ENCODE measurements around the gene ZNF432. TPM values are rescaled to one million over a fixed set of nuclear protein-coding genes. Genes with fewer than 3 reads are reported as not detected.

Gene ZNF432
- total and polyA plus RNA-seq, 10 of the 15 experiments (the other 5 are each of a cell fraction or from before 2014, with no cell fraction given), result 1.7 to 7.2 (median 4.3) TPM

DNA sequence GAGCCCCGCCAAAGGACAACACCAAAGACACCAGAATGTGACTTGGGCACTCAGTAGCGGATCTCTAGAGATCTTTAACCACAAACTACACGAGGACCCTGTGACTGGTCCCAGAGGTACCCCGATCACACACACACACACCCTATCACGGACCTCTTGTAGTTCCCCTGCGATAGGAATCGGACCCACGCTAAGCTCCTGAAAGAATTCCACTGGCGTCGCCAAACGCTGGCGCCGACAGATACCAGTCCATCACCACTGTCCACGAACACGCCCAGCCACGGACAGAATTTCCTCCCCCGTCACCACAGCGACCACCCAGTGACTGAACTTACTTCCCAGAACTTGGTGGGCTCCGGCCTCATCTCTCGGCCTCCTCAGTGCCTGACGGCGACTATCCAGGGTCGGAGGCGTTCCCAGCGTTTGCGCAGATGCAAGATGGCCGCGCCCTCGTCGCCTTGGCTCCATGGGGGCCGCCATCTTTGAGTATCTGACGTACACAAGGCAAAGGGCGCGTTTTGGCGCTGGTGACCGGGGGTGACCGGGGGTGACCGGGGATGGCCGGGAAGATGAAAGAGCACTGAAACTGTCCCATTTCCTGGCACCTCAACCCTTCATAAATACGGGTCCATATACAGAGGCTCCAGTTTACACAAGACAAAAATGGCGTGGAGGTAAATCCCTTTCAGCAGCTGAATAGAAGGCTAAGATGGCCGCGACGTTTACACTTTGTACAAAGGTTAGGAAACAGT, 40.7 kb downstream of the ZNF432 start, which contains the start of gene ZNF615 (continued):
- TF ChIP-seq CREB1 (IDR thresholded peaks at IDR 0.05; ENCODE audit: low read depth), result peak; percentile 42; the same call in 1 of the 2 replicates
- no peak for TF ChIP-seq EED (IDR thresholded peaks at IDR 0.05; ENCODE audit: low read depth)
- no peak for TF ChIP-seq JUND (IDR thresholded peaks at IDR 0.05; ENCODE audit: low read depth, low read length)
- TF ChIP-seq KLF5 (IDR thresholded peaks at IDR 0.05; ENCODE audit: partially characterized antibody), result no peak
- TF ChIP-seq ETV6 (conservative IDR thresholded peaks at IDR 0.05 in 1 of 2, IDR thresholded peaks at IDR 0.05 in 1 of 2; ENCODE audit: borderline replicate concordance in 1 of 2, low read depth in 1 of 2), result no peak
- peak; percentile 79 for TF ChIP-seq IKZF1 (conservative IDR thresholded peaks at IDR 0.05)
- TF ChIP-seq DPF2 (IDR thresholded peaks at IDR 0.05), result 0 out of 2 replicates have a peak, but pooled peaks have one; percentile 36
- TF ChIP-seq SMAD5 (IDR thresholded peaks at IDR 0.05; ENCODE audit: low read depth), result no peak
- TF ChIP-seq ZZZ3 (IDR thresholded peaks at IDR 0.05; ENCODE audit: control insufficient read depth, insufficient read length, low read depth), result no peak
- TF ChIP-seq SUZ12 (IDR thresholded peaks at IDR 0.05; ENCODE audit: unreplicated experiment), result no peak
- peak; percentile 42 for TF ChIP-seq RUNX3 (IDR thresholded peaks at IDR 0.05; ENCODE audit: low read length)
- 0 out of 2 replicates have a peak, but pooled peaks have one; percentile 64 for TF ChIP-seq ESRRA (IDR thresholded peaks at IDR 0.05; ENCODE audit: low read length)
- TF ChIP-seq, protein P1, sequence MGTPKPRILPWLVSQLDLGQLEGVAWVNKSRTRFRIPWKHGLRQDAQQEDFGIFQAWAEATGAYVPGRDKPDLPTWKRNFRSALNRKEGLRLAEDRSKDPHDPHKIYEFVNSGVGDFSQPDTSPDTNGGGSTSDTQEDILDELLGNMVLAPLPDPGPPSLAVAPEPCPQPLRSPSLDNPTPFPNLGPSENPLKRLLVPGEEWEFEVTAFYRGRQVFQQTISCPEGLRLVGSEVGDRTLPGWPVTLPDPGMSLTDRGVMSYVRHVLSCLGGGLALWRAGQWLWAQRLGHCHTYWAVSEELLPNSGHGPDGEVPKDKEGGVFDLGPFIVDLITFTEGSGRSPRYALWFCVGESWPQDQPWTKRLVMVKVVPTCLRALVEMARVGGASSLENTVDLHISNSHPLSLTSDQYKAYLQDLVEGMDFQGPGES (IDR thresholded peaks at IDR 0.05), result no peak
- no peak for TF ChIP-seq ZNF274 (IDR thresholded peaks at IDR 0.05; ENCODE audit: insufficient read depth, insufficient read length)
- no peak for TF ChIP-seq IRF4 (IDR thresholded peaks at IDR 0.05; ENCODE audit: low read depth, low read length)
- TF ChIP-seq, protein P2, sequence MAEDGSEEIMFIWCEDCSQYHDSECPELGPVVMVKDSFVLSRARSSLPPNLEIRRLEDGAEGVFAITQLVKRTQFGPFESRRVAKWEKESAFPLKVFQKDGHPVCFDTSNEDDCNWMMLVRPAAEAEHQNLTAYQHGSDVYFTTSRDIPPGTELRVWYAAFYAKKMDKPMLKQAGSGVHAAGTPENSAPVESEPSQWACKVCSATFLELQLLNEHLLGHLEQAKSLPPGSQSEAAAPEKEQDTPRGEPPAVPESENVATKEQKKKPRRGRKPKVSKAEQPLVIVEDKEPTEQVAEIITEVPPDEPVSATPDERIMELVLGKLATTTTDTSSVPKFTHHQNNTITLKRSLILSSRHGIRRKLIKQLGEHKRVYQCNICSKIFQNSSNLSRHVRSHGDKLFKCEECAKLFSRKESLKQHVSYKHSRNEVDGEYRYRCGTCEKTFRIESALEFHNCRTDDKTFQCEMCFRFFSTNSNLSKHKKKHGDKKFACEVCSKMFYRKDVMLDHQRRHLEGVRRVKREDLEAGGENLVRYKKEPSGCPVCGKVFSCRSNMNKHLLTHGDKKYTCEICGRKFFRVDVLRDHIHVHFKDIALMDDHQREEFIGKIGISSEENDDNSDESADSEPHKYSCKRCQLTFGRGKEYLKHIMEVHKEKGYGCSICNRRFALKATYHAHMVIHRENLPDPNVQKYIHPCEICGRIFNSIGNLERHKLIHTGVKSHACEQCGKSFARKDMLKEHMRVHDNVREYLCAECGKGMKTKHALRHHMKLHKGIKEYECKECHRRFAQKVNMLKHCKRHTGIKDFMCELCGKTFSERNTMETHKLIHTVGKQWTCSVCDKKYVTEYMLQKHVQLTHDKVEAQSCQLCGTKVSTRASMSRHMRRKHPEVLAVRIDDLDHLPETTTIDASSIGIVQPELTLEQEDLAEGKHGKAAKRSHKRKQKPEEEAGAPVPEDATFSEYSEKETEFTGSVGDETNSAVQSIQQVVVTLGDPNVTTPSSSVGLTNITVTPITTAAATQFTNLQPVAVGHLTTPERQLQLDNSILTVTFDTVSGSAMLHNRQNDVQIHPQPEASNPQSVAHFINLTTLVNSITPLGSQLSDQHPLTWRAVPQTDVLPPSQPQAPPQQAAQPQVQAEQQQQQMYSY (CRISPR knock-in tag; IDR thresholded peaks at IDR 0.05), result no peak
- no peak for TF ChIP-seq MTA3 (IDR thresholded peaks at IDR 0.05; ENCODE audit: borderline replicate concordance, low read length)
- TF ChIP-seq SMAD1 (IDR thresholded peaks at IDR 0.05; ENCODE audit: low read depth, partially characterized antibody), result no peak
- peak; percentile 89 for TF ChIP-seq HCFC1 (IDR thresholded peaks at IDR 0.05; ENCODE audit: low read length)
- no peak for TF ChIP-seq ZNF622 (IDR thresholded peaks at IDR 0.05)
- TF ChIP-seq RAD21 (IDR thresholded peaks at IDR 0.05; ENCODE audit: insufficient read depth, low read depth, low read length), result no peak
- TF ChIP-seq CBFB (IDR thresholded peaks at IDR 0.05; ENCODE audit: low read depth), result no peak
- no peak for TF ChIP-seq STAT1 (conservative IDR thresholded peaks at IDR 0.05)
- no peak; the same call in 1 of the 2 replicates for TF ChIP-seq RB1 (IDR thresholded peaks at IDR 0.05; ENCODE audit: borderline replicate concordance)
- peak; percentile 38 for TF ChIP-seq TAF1 (IDR thresholded peaks at IDR 0.05; ENCODE audit: borderline replicate concordance, low read depth, low read length)
- TF ChIP-seq KAT2A (conservative IDR thresholded peaks at IDR 0.05; ENCODE audit: control insufficient read depth, low read depth, low read length), result no peak
- no peak for TF ChIP-seq STAT3 (IDR thresholded peaks at IDR 0.05; ENCODE audit: low read depth, low read length)
- TF ChIP-seq, protein P3, sequence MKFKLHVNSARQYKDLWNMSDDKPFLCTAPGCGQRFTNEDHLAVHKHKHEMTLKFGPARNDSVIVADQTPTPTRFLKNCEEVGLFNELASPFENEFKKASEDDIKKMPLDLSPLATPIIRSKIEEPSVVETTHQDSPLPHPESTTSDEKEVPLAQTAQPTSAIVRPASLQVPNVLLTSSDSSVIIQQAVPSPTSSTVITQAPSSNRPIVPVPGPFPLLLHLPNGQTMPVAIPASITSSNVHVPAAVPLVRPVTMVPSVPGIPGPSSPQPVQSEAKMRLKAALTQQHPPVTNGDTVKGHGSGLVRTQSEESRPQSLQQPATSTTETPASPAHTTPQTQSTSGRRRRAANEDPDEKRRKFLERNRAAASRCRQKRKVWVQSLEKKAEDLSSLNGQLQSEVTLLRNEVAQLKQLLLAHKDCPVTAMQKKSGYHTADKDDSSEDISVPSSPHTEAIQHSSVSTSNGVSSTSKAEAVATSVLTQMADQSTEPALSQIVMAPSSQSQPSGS (IDR thresholded peaks at IDR 0.05; ENCODE audit: low read length), result no peak
